ENCODE data around the gene PTHLH. TPM values are rescaled to one million over a fixed set of nuclear protein-coding genes. Genes with fewer than 3 reads are reported as not detected.

The PTHLH gene
- total RNA-seq (2021) (not detected in 3 replicates), Bru-seq, nascent RNA (not detected)
- long read RNA-seq, experiment 1 = 0 reads
- long read RNA-seq, experiment 2 = 0 reads
- long read RNA-seq, experiment 3 = 0 reads

DNA sequence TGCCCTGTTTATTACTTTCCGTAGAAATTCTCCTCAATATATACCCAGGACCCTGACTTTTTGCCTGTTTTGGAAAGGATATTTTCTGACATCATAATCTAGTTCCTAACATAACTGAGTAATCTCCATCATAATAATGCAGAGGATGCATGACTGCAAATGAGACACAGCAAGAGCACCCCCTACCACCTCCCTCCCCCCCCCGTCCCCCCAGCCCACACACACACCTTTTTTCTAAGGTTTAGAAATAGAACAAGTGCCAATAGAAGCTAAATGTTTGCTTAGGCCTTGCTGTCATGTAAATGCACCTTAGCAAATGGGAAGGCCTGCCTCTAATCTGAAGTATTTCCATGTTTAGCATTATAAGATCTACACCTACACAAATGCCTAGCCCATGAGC lies at the start of gene PTHLH:
Gene PTHLH, minus strand, starts transcription at position 13 of the 400 bp plus-strand sequence. CDS start 3,239 bp downstream, outside the sequence.
- DNase-seq (ENCODE audit: low spot score) = no peak
- no peaks in the 10 kb centered on the region for H3K9me3 Mint-ChIP-seq
- H3K27me3 Mint-ChIP-seq (ENCODE audit: low read depth) = peaks cover 97% of the 10 kb centered on the region
- TF ChIP-seq, protein P1, sequence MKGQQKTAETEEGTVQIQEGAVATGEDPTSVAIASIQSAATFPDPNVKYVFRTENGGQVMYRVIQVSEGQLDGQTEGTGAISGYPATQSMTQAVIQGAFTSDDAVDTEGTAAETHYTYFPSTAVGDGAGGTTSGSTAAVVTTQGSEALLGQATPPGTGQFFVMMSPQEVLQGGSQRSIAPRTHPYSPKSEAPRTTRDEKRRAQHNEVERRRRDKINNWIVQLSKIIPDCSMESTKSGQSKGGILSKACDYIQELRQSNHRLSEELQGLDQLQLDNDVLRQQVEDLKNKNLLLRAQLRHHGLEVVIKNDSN (CRISPR knock-in tag; IDR thresholded peaks at IDR 0.05) = no peak
- POLR2A ChIA-PET = no interaction called here
- peaks cover 57% of the 10 kb centered on the region for H3K4me1 Mint-ChIP-seq
- H3K36me3 Mint-ChIP-seq = no peaks in the 10 kb centered on the region
- no peak for ATAC-seq
- H3K4me3 Mint-ChIP-seq = peak within 1 kb of the TSS; percentile 77
- no peak within 1 kb of the TSS for H3K27ac Mint-ChIP-seq
- CTCF ChIA-PET = no interaction called here

DNA sequence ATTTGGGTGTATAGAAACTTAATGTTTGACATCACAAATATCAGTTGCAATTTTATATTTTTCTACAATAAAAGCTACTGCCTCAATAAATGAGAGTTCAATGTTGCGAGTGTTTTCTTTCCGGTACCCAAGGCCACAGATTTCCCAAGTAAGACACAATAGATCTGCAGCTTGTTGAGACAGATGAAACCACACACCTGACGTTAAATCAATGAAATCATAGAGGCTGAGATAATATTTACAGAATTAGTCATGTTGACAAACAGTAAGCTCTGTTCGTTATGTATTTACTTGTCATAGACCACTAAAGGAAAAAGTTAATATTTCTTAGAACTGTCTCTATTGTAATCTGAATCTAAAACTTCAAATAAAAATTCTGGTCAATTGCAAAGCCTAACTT lies 49.2 kb upstream of the PTHLH start:
- TF ChIP-seq TEAD4 (CRISPR knock-in tag; IDR thresholded peaks at IDR 0.05) = no peak
- TF ChIP-seq GABPB1 (CRISPR knock-in tag; IDR thresholded peaks at IDR 0.05) = peak; percentile 53
- CTCF ChIA-PET = no interaction called here
- no peak for ATAC-seq

DNA sequence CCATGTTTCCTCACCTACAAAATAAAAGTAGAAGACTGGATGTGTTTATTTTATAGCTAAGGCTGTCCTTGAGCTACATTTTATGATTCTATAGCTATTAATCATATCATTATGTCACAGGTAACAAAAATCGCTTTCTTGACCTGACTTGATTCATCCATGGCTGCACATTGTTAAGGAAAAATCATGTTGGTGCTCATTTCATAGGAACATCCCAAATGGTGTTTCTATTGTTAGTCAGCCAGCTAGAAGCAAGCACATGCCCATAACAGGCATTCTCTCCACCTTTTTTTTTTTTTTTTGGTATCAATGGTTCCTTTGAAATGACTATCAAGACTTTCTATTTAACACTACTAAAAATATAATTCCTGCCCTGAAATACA lies 45.3 kb upstream of the PTHLH start:
- TF ChIP-seq OVOL2 (CRISPR knock-in tag; IDR thresholded peaks at IDR 0.05; ENCODE audit: borderline replicate concordance) (no peak), ZNF671 (CRISPR knock-in tag; IDR thresholded peaks at IDR 0.05) (no peak), SMAD4 (CRISPR knock-in tag; IDR thresholded peaks at IDR 0.05) (no peak), SP1 (CRISPR knock-in tag; conservative IDR thresholded peaks at IDR 0.05) (no peak), SMAD3 (CRISPR knock-in tag; IDR thresholded peaks at IDR 0.05; ENCODE audit: borderline replicate concordance) (no peak), JAZF1 (CRISPR knock-in tag; IDR thresholded peaks at IDR 0.05) (no peak), TEAD4 (CRISPR knock-in tag; IDR thresholded peaks at IDR 0.05) (no peak), ZBTB21 (CRISPR knock-in tag; IDR thresholded peaks at IDR 0.05; ENCODE audit: borderline replicate concordance) (no peak), RELA (CRISPR knock-in tag; IDR thresholded peaks at IDR 0.05; ENCODE audit: borderline replicate concordance) (no peak), FOXK1 (CRISPR knock-in tag; IDR thresholded peaks at IDR 0.05) (no peak), JUN (CRISPR knock-in tag; IDR thresholded peaks at IDR 0.05) (no peak), GRHL2 (CRISPR knock-in tag; IDR thresholded peaks at IDR 0.05; ENCODE audit: insufficient replicate concordance, severe bottlenecking) (no peak), ZNF396 (CRISPR knock-in tag; IDR thresholded peaks at IDR 0.05; ENCODE audit: borderline replicate concordance) (no peak), IRF2 (CRISPR knock-in tag; IDR thresholded peaks at IDR 0.05; ENCODE audit: borderline replicate concordance, low read depth) (no peak)
- TF ChIP-seq, protein P2, sequence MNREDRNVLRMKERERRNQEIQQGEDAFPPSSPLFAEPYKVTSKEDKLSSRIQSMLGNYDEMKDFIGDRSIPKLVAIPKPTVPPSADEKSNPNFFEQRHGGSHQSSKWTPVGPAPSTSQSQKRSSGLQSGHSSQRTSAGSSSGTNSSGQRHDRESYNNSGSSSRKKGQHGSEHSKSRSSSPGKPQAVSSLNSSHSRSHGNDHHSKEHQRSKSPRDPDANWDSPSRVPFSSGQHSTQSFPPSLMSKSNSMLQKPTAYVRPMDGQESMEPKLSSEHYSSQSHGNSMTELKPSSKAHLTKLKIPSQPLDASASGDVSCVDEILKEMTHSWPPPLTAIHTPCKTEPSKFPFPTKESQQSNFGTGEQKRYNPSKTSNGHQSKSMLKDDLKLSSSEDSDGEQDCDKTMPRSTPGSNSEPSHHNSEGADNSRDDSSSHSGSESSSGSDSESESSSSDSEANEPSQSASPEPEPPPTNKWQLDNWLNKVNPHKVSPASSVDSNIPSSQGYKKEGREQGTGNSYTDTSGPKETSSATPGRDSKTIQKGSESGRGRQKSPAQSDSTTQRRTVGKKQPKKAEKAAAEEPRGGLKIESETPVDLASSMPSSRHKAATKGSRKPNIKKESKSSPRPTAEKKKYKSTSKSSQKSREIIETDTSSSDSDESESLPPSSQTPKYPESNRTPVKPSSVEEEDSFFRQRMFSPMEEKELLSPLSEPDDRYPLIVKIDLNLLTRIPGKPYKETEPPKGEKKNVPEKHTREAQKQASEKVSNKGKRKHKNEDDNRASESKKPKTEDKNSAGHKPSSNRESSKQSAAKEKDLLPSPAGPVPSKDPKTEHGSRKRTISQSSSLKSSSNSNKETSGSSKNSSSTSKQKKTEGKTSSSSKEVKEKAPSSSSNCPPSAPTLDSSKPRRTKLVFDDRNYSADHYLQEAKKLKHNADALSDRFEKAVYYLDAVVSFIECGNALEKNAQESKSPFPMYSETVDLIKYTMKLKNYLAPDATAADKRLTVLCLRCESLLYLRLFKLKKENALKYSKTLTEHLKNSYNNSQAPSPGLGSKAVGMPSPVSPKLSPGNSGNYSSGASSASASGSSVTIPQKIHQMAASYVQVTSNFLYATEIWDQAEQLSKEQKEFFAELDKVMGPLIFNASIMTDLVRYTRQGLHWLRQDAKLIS (CRISPR knock-in tag; IDR thresholded peaks at IDR 0.05; ENCODE audit: borderline replicate concordance) = no peak
- TF ChIP-seq, protein P3, sequence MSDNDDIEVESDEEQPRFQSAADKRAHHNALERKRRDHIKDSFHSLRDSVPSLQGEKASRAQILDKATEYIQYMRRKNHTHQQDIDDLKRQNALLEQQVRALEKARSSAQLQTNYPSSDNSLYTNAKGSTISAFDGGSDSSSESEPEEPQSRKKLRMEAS (CRISPR knock-in tag; IDR thresholded peaks at IDR 0.05) = no peak
- TF ChIP-seq, protein P4, sequence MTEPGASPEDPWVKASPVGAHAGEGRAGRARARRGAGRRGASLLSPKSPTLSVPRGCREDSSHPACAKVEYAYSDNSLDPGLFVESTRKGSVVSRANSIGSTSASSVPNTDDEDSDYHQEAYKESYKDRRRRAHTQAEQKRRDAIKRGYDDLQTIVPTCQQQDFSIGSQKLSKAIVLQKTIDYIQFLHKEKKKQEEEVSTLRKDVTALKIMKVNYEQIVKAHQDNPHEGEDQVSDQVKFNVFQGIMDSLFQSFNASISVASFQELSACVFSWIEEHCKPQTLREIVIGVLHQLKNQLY (CRISPR knock-in tag; IDR thresholded peaks at IDR 0.05) = no peak
- TF ChIP-seq, protein P5, sequence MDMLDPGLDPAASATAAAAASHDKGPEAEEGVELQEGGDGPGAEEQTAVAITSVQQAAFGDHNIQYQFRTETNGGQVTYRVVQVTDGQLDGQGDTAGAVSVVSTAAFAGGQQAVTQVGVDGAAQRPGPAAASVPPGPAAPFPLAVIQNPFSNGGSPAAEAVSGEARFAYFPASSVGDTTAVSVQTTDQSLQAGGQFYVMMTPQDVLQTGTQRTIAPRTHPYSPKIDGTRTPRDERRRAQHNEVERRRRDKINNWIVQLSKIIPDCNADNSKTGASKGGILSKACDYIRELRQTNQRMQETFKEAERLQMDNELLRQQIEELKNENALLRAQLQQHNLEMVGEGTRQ (CRISPR knock-in tag; IDR thresholded peaks at IDR 0.05) = no peak
- TF ChIP-seq, protein P6, sequence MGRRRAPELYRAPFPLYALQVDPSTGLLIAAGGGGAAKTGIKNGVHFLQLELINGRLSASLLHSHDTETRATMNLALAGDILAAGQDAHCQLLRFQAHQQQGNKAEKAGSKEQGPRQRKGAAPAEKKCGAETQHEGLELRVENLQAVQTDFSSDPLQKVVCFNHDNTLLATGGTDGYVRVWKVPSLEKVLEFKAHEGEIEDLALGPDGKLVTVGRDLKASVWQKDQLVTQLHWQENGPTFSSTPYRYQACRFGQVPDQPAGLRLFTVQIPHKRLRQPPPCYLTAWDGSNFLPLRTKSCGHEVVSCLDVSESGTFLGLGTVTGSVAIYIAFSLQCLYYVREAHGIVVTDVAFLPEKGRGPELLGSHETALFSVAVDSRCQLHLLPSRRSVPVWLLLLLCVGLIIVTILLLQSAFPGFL (CRISPR knock-in tag; IDR thresholded peaks at IDR 0.05; ENCODE audit: borderline replicate concordance) = no peak
- ChIA-PET CTCF (no interaction called here), POLR2A (no interaction called here)
- no peak overlapping the region for H3K4me3 Mint-ChIP-seq
- H3K27me3 Mint-ChIP-seq (ENCODE audit: low read depth) = no peaks in the 10 kb centered on the region
- no peaks in the 10 kb centered on the region for H3K4me1 Mint-ChIP-seq
- DNase-seq (ENCODE audit: low spot score) (no peak), ATAC-seq (no peak)
- no peaks in the 10 kb centered on the region for H3K36me3 Mint-ChIP-seq
- H3K27ac Mint-ChIP-seq = no peak overlapping the region
- no peaks in the 10 kb centered on the region for H3K9me3 Mint-ChIP-seq

More for the DNA sequence above, 49.2 kb upstream of the PTHLH start:
- Mint-ChIP-seq H3K9me3 (0 out of 2 replicates have a peak, but pooled peaks cover 3% of the 10 kb centered on the region), H3K4me3 (no peak overlapping the region), H3K4me1 (no peaks in the 10 kb centered on the region), H3K36me3 (no peaks in the 10 kb centered on the region), H3K27ac (no peak overlapping the region), H3K27me3 (ENCODE audit: low read depth) (no peaks in the 10 kb centered on the region)
- POLR2A ChIA-PET = no interaction called here
- DNase-seq (ENCODE audit: low spot score) = no peak
